Glutamatergic neuron (in vitro differentiated cells): ENCODE measurements around the gene APOB. TPM values are rescaled to one million over a fixed set of nuclear protein-coding genes. Genes with fewer than 3 reads are reported as not detected.

Experiments used
- DNase-seq: peaks from one replicate; pipeline ENCODE4 v3.0.0; 2022
- H3K27ac Mint-ChIP-seq: one replicate; pipeline ENCODE4 v1.8.0; 2020; ENCODE audit warnings: mild to moderate bottlenecking, mixed read lengths, inconsistent platforms; ENCODE audit not compliant: unreplicated experiment
- H3K27me3 Mint-ChIP-seq: one replicate; pipeline ENCODE4 v1.8.0; 2020; ENCODE audit warnings: mild to moderate bottlenecking, moderate library complexity, mixed read lengths, inconsistent platforms; ENCODE audit not compliant: unreplicated experiment
- H3K36me3 Mint-ChIP-seq: one replicate; pipeline ENCODE4 v1.8.0; 2020; ENCODE audit warnings: mild to moderate bottlenecking, mixed read lengths, inconsistent platforms; ENCODE audit not compliant: unreplicated experiment
- H3K4me1 Mint-ChIP-seq: one replicate; pipeline ENCODE4 v1.8.0; 2020; ENCODE audit warnings: mild to moderate bottlenecking, low read depth, mixed read lengths, inconsistent platforms; ENCODE audit not compliant: unreplicated experiment
- H3K4me3 Mint-ChIP-seq: one replicate; pipeline ENCODE4 v1.8.0; 2020; ENCODE audit warnings: mild to moderate bottlenecking, mixed read lengths, inconsistent platforms; ENCODE audit not compliant: unreplicated experiment
- H3K9me3 Mint-ChIP-seq: one replicate; pipeline ENCODE4 v1.8.0; 2020; ENCODE audit warnings: mild to moderate bottlenecking, moderate library complexity, mixed read lengths, inconsistent platforms; ENCODE audit not compliant: unreplicated experiment
- total RNA-seq: library from RNA; stranded (reverse); fragmentation: NEBNext Ultra II Directional; extraction: Animal tissue kit (Norgen Biotek cat#: 25700); gene quantifications from one replicate; pipeline ENCODE4 v1.2.1, GENCODE V29; 2021; ENCODE audit not compliant: unreplicated experiment
- TF ChIP-seq, protein P1 (sequence below): fragments of 200-600 bp; sonication (generic); IDR thresholded peaks from one replicate; pipeline ENCODE4 v1.5.0; 2021; ENCODE audit not compliant: partially characterized antibody, unreplicated experiment

The APOB gene
- total RNA-seq, 1 donor from 2014 or later, result not detected

DNA sequence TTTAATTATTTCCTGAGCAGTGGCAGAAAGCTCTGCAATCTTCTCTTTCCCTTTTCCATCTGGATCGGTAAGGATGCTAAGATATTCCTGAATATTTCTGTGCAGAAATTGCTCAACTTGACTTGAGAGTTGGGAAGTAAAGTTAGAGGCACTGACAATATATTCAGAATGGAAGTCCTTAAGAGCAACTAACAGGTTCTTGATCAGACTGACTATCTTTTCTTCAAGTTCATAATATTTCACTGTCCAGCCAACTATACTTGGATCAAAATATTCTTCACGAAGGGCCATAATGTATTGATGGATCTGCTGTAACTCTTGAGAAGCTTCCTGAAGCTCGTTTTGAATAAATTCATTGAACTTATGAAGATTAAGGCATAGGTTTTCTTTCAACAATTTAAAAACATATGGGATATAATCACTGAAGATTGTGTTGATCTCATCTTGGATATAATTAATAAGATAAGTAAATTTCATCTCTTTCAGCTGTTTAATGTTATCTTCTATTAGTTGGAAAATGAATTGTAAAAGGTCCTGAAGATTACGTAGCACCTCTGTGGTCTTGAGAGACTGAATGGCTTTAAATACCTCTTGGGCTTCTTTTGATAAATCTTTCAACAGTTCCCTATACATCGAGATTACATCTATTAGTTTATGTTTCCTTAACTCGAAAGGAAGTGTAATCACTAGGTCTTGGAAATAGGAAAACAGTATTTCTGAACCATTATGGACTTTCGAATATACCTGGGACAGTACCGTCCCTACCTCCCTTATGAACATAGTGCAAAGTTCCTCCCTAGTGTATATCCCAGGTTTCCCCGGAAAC lies 41.7 kb downstream of the APOB start:
- Mint-ChIP-seq H3K4me3 (no peak overlapping the region), H3K9me3 (no peaks in the 10 kb centered on the region), H3K27ac (no peak overlapping the region), H3K36me3 (no peaks in the 10 kb centered on the region), H3K4me1 (no peaks in the 10 kb centered on the region), H3K27me3 (no peaks in the 10 kb centered on the region)
- TF ChIP-seq, protein P1, sequence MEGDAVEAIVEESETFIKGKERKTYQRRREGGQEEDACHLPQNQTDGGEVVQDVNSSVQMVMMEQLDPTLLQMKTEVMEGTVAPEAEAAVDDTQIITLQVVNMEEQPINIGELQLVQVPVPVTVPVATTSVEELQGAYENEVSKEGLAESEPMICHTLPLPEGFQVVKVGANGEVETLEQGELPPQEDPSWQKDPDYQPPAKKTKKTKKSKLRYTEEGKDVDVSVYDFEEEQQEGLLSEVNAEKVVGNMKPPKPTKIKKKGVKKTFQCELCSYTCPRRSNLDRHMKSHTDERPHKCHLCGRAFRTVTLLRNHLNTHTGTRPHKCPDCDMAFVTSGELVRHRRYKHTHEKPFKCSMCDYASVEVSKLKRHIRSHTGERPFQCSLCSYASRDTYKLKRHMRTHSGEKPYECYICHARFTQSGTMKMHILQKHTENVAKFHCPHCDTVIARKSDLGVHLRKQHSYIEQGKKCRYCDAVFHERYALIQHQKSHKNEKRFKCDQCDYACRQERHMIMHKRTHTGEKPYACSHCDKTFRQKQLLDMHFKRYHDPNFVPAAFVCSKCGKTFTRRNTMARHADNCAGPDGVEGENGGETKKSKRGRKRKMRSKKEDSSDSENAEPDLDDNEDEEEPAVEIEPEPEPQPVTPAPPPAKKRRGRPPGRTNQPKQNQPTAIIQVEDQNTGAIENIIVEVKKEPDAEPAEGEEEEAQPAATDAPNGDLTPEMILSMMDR, result no peak
- no peak for DNase-seq

DNA sequence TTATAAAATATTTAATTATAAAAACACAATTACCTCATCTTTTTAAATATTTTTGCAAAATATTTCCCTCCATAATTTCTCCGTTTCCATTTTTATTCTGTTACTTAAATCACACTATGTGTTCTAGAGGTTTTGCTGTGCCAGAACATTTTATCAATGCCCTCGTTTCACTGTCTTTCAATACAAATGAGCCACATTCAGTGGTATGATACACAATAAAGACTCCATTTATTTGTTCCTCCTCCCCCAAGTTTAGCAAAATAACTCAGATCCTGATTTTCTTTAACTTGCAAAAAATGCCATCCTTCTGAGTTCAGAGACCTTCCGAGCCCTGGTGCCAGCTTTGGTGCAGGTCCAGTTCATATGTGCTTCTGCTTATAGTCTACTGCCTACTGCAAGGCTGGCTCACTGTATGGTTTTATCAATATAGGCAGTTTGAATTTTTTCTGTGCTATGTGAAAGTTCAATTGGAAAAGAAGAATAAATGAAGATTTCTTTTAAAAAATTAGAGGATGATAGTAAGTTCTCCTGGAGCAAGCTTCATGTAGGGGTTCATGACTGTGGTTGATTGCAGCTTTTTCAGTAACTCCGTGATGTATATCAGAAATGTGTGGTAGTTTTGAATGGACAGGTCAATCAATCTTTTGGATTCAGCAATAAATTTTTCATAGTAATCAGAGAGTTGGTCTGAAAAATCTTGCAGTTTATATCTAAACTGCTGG lies 42.5 kb downstream of the APOB start:
- Mint-ChIP-seq H3K36me3 (no peaks in the 10 kb centered on the region), H3K4me1 (no peaks in the 10 kb centered on the region), H3K27ac (no peak overlapping the region), H3K9me3 (no peaks in the 10 kb centered on the region), H3K27me3 (no peaks in the 10 kb centered on the region), H3K4me3 (no peak overlapping the region)
- TF ChIP-seq, protein P1, result no peak
- no peak for DNase-seq

DNA sequence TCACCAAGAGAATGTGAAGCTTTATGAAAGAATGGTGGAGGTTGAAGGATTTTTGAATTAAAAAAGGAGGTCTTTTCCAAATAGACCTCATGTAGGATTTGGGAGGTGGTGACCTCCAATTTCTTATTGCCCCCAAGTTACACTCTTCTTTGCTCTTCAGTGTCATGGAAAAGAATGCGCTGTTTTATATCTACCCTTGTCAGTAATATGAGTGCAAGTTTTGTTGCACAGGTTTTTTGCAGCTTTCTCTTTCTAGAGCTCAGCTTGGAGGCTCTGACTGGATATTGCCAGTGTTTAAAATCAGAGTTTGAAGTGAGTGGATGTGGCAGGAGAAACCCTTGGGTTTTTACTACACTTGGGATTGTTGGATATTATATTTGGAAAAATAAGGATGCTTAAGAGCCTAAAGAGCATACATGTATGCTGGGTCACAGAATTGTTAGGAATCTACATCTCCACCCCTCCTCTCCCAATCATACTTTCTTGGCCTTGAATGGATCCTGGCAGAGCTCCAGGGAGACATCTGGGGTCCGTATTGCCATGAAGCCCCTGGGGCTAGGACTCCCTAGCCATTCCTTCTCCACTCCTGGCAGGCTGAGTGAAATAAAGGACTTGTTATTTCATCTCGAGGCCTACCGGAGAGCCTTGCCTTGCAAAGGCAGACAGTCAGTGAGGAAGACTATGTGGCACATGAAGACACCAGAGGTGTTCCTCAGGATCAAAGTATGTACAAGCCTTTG lies 43.8 kb downstream of the APOB start:
- H3K4me1 Mint-ChIP-seq, result no peaks in the 10 kb centered on the region

DNA sequence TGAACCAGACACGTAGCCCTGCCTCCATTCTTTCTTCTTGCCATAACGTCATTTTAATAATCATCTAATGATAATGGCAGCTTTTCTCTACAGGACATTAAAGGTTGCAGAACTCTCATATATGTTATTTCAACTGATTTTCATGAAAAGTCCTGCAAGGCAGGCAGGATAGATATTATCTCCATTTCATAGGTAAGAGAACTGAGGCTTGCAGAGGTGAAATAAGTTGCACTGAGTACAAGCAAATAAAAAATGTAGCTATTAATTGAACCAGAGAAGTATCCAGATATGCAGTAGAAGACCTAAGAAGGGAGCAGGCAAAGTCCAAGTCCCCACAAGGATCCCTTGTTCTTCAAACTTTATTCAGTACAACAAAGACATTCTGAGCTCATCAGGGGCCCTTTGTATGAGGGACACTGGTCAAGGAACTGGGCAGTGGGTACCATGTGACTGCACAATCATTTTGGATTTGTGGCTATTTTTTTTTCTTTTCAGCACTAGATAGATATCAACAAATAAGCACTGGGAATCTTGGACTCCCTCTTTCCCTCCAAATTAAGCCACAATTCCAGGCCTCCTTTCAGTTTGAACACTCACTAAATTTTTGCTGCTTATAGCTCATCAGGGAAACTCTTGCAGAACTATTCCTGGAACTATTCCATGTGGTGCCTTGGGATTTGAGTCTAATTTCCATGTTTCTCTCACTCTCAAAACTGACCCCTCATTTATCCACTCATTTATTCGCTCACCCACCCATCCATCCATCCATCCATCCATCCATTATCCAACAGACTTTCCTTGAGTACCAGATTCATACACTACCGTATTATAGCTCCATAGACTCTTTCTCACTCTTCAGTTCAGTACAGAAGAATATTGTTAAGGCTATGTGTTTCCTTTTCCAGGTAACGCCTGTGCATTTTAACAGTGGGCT lies 44.6 kb downstream of the APOB start:
- DNase-seq, result no peak
- no peak overlapping the region for H3K4me3 Mint-ChIP-seq
- TF ChIP-seq, protein P1, result no peak
- no peak overlapping the region for H3K27ac Mint-ChIP-seq
- no peaks in the 10 kb centered on the region for H3K4me1 Mint-ChIP-seq
- H3K9me3 Mint-ChIP-seq, result no peaks in the 10 kb centered on the region
- no peaks in the 10 kb centered on the region for H3K27me3 Mint-ChIP-seq
- no peaks in the 10 kb centered on the region for H3K36me3 Mint-ChIP-seq

More for the DNA sequence above, 43.8 kb downstream of the APOB start:
- Mint-ChIP-seq H3K9me3 (no peaks in the 10 kb centered on the region), H3K27me3 (no peaks in the 10 kb centered on the region), H3K27ac (no peak overlapping the region), H3K4me3 (no peak overlapping the region), H3K36me3 (no peaks in the 10 kb centered on the region)
- no peak for DNase-seq
- TF ChIP-seq, protein P1, result no peak
